GM21390 (cell line): Measurements from ENCODE around the gene TSPAN13.

Experiments used
- ATAC-seq: cut with Tn5 transposase; IDR thresholded peaks from one replicate; pipeline ENCODE4 v1.9.1; 2021; ENCODE audit not compliant: unreplicated experiment

TSPAN13 gene

GRCh38 chr7:16774294-16774693 lies 20.7 kb downstream of the TSPAN13 start:
- ATAC-seq, result no peak

DNA sequence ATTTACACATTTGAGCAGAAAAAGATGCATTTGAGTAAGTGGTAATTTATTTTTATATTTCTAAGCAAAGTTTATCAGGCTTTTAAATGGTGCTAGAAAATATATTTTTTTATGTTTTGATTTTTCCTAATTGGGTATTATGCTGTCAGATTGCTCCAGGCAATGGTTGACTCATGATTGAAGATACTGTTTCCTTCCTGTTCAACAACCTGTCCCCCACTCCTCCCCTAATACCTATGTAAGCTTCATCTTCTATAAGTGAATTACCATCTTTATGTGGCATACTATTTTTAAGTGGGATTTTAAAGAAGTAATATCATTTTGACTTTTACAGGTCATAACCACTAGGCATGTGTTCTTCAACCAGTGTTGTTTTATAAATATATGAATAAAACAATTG lies 21.4 kb downstream of the TSPAN13 start:
- no peak for ATAC-seq

GRCh38 chr7:16776053-16776452 lies 22.5 kb downstream of the TSPAN13 start:
- ATAC-seq, result no peak

GRCh38 chr7:16778476-16778875 lies 24.9 kb downstream of the TSPAN13 start:
- ATAC-seq, result no peak

DNA sequence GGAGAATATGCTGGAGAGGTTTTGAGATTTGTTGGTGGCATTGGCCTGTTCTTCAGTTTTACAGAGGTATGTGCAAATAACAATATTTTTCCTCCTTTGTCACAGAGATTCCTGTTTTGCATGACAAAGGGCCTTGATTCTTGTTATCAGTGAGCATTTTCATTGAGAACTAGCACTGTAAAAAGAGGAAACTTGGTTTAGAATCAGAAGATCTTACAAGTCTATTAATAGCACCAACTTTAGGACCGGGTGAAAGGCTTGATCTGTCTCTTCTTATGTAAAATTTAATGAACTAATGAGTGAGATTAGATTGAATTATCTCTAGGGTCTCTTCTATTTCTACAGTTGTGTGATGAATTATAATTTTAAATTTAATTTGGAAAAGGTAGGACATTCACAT lies 25.5 kb downstream of the TSPAN13 start:
- no peak for ATAC-seq

DNA sequence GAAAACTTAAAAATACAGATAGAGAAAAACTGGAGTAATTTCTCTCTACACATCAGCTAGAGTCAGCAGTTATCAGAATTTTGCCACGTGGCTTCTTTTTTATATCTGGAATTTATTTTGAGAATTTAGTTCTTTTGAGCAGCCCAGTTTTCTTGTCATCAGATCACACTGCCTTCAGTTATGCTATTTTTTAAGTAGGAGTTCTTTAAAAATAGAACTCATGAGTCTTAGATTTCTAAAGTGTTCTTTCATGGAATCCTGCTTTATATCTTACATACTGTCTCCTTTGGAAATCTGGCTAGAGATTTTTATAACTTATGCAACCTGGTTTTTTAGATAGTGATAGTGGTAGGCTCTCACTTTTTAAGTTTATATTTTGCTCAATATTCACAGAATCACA lies 27.0 kb downstream of the TSPAN13 start:
- no peak for ATAC-seq

- ATAC-seq, result no peak
Observed at GRCh38 chr7:16785321-16785720, 31.8 kb downstream of the TSPAN13 start.

GRCh38 chr7:16785846-16786245 lies 32.3 kb downstream of the TSPAN13 start:
- no peak for ATAC-seq

- ATAC-seq, result no peak
Observed at GRCh38 chr7:16786257-16786656, 32.7 kb downstream of the TSPAN13 start.

- ATAC-seq, result no peak
Observed at GRCh38 chr7:16787127-16787526, 33.6 kb downstream of the TSPAN13 start.

DNA sequence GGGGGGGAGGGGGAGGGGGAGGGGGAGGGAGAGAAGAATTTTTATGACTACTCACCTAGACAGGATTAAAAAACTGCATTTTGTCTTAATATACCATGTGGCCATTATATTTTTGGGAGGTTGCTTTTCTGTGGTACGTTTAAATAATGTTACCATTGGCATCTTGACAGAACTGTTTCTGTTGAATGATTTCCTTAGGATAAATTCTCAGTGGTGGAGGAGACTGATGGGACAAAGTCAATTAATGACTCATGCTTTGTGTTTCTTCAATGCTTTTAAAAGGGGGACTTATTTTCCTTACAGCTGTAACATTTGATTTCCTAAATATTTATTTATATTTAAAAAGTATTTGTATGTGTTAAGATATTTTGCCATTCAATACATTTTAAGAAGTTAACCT lies 37.5 kb downstream of the TSPAN13 start:
- no peak for ATAC-seq

GRCh38 chr7:16791905-16792698 lies 38.5 kb downstream of the TSPAN13 start:
- no peak for ATAC-seq

GRCh38 chr7:16794986-16795385 lies 41.4 kb downstream of the TSPAN13 start:
- no peak for ATAC-seq

- ATAC-seq, result no peak
Observed at GRCh38 chr7:16795624-16796023, 42.1 kb downstream of the TSPAN13 start.

GRCh38 chr7:16801111-16801542 lies 47.6 kb downstream of the TSPAN13 start:
- no peak for ATAC-seq

- ATAC-seq, result no peak
Observed at GRCh38 chr7:16801579-16801978, 48.0 kb downstream of the TSPAN13 start.

DNA sequence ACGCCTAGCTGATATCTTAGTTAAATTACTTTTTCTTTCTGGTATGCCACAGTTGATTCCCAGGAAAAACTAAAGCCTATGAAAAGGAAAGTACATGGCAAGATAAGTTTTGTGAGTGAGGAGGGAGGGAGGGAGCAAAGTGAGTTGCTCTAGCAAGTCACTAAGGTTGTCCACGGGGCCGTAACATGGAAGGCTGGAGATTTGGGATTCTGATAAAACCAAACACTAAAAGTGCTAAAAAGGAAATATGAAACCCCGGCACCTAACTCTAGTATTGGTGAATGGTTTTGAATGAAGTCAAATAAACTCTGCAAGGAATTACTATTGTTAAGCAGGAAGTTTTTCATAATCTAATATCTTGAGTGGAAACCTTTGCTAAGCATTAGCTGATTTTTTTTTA lies 49.6 kb downstream of the TSPAN13 start:
- no peak for ATAC-seq

GRCh38 chr7:16803881-16804673 lies 50.5 kb downstream of the TSPAN13 start:
- ATAC-seq, result no peak

GRCh38 chr7:16804674-16805439 lies 51.3 kb downstream of the TSPAN13 start, which contains the start of gene AGR2:
Gene AGR2, minus strand, starts transcription at chr7:16804999. Its CDS starts 3,203 bp downstream, at chr7:16801796.
- no peak for ATAC-seq

- ATAC-seq, result no peak
Observed at GRCh38 chr7:16805441-16805840, 51.9 kb downstream of the TSPAN13 start.

DNA sequence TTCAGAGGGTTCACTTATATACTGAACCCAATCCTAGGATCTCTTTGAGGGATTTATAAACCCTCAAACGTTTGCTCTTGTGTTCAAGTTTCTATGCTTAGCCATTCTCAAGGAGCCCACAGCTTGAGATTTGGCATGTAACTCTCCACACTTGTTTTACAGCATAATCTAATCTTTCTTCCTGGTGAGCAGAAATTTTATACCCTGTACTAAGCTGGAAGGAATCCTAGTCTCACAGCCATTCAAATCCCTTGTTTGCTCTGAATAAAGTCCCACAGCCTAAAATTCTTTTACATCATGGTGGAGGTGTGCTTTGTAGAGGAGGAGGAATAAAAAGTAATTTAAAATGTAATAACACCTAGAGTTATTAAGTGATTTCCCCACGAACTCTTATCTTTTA lies 56.6 kb downstream of the TSPAN13 start:
- ATAC-seq, result no peak
